Mesendoderm (in vitro differentiated cells): ENCODE results near the gene DCTN3.

Experiments used
- DNase-seq: peaks from one replicate; pipeline ENCODE4 v3.0.0; 2013
- H2AK5ac ChIP-seq: 2 replicates; pipeline ENCODE4 v1.6.1; 2013; ENCODE audit warnings: low read length, inconsistent platforms
- H2BK120ac ChIP-seq: 2 replicates; pipeline ENCODE4 v1.6.1; 2013; ENCODE audit warnings: low read depth, mild to moderate bottlenecking, low read length, moderate library complexity, mixed read lengths
- H2BK15ac ChIP-seq: replicated peaks from 2 replicates; pipeline ENCODE4 v1.6.1; 2013; ENCODE audit warnings: low read depth, mild to moderate bottlenecking, moderate library complexity
- H2BK5ac ChIP-seq: 2 replicates; pipeline ENCODE4 v1.6.1; 2013; ENCODE audit warnings: low read length, inconsistent platforms
- H3K18ac ChIP-seq: 2 replicates; pipeline ENCODE4 v1.6.1; 2013; ENCODE audit warnings: mild to moderate bottlenecking, low read length, mixed read lengths
- H3K23ac ChIP-seq: one replicate; pipeline ENCODE4 v1.6.1; 2013; ENCODE audit warnings: low read length
- H3K27ac ChIP-seq: 2 replicates; pipeline ENCODE4 v1.5.1; 2013; ENCODE audit warnings: low read depth, mild to moderate bottlenecking, inconsistent platforms, low read length, moderate library complexity
- H3K27me3 ChIP-seq: 2 replicates; pipeline ENCODE4 v1.6.1; 2013; ENCODE audit warnings: low read length, control low read depth, mild to moderate bottlenecking, inconsistent platforms; ENCODE audit not compliant: insufficient read depth, poor library complexity
- H3K36me3 ChIP-seq: 2 replicates; pipeline ENCODE4 v1.6.1; 2013; ENCODE audit warnings: low read length, inconsistent platforms; ENCODE audit not compliant: control insufficient read depth, insufficient read depth
- H3K4ac ChIP-seq: one replicate; pipeline ENCODE4 v1.6.1; 2013; ENCODE audit warnings: low read depth, mild to moderate bottlenecking, low read length, moderate library complexity
- H3K4me1 ChIP-seq: 2 replicates; pipeline ENCODE4 v1.6.1; 2013; ENCODE audit warnings: low read depth, low read length, inconsistent platforms; ENCODE audit not compliant: control insufficient read depth
- H3K4me2 ChIP-seq: 2 replicates; pipeline ENCODE4 v1.6.1; 2013; ENCODE audit warnings: low read length
- H3K4me3 ChIP-seq: 2 replicates; pipeline ENCODE4 v1.5.1; 2013; ENCODE audit warnings: mild to moderate bottlenecking, low read length
- H3K56ac ChIP-seq: one replicate; pipeline ENCODE4 v1.6.1; 2013; ENCODE audit warnings: low read length
- H3K79me1 ChIP-seq: 2 replicates; pipeline ENCODE4 v1.6.1; 2013; ENCODE audit warnings: low read length, inconsistent platforms
- H3K79me2 ChIP-seq: 2 replicates; pipeline ENCODE4 v1.6.1; 2013; ENCODE audit warnings: mild to moderate bottlenecking, low read length; ENCODE audit not compliant: control insufficient read depth, insufficient read depth
- H3K9ac ChIP-seq: 2 replicates; pipeline ENCODE4 v1.6.1; 2013; ENCODE audit warnings: low read length, inconsistent platforms
- H4K5ac ChIP-seq: one replicate; pipeline ENCODE4 v1.6.1; 2013; ENCODE audit warnings: low read length
- H4K8ac ChIP-seq: one replicate; pipeline ENCODE4 v1.6.1; 2013; ENCODE audit warnings: low read depth, mild to moderate bottlenecking, control low read depth, low read length, moderate library complexity
- WGBS: extraction: QIAGEN DNeasy Blood & Tissue Kit; methylation state at CpG from one replicate; pipeline ENCODE4 v1.1.7; 2013; ENCODE audit warnings: low lambda C conversion rate, missing lambda C conversion rate; ENCODE audit not compliant: insufficient coverage; ENCODE audit errors: extremely low coverage; 5-methylcytosine and 5-hydroxymethylcytosine counted together

Gene DCTN3

GRCh38 chr9:34568774-34569173, 51.5 kb downstream of the DCTN3 start:
- no peak overlapping the region for H3K23ac ChIP-seq
- H3K79me1 ChIP-seq, result no peaks in the 10 kb centered on the region
- no peak overlapping the region for H3K4me3 ChIP-seq
- H3K4ac ChIP-seq, result no peak overlapping the region
- no CpG with 5 or more reads among the region's 12 CpGs for WGBS
- no peak overlapping the region for H3K4me2 ChIP-seq
- H3K27me3 ChIP-seq, result no peaks in the 10 kb centered on the region
- no peak for DNase-seq
- H3K9ac ChIP-seq, result no peak overlapping the region
- H3K56ac ChIP-seq, result peak overlapping the region; percentile 22
- no peaks in the 10 kb centered on the region for H3K79me2 ChIP-seq
- no peak overlapping the region for H2AK5ac ChIP-seq
- H4K8ac ChIP-seq, result no peak overlapping the region
- no peak overlapping the region for H2BK120ac ChIP-seq
- H2BK15ac ChIP-seq, result no peak overlapping the region
- H3K18ac ChIP-seq, result no peak overlapping the region
- H3K4me1 ChIP-seq, result peaks cover 6% of the 10 kb centered on the region
- no peak overlapping the region for H4K5ac ChIP-seq
- H2BK5ac ChIP-seq, result no peak overlapping the region
- H3K36me3 ChIP-seq, result no peaks in the 10 kb centered on the region
- no peak overlapping the region for H3K27ac ChIP-seq

GRCh38 chr9:34568133-34568532, 52.2 kb downstream of the DCTN3 start:
- Histone ChIP-seq H3K4me3 (no peak overlapping the region), H3K4ac (no peak overlapping the region), H3K27ac (no peak overlapping the region), H2AK5ac (no peak overlapping the region), H3K36me3 (no peaks in the 10 kb centered on the region), H3K4me2 (no peak overlapping the region), H4K5ac (no peak overlapping the region), H2BK15ac (no peak overlapping the region), H2BK120ac (no peak overlapping the region), H3K79me1 (no peaks in the 10 kb centered on the region), H3K27me3 (no peaks in the 10 kb centered on the region), H3K79me2 (no peaks in the 10 kb centered on the region), H3K23ac (no peak overlapping the region), H3K9ac (no peak overlapping the region), H3K18ac (no peak overlapping the region), H3K4me1 (peaks cover 6% of the 10 kb centered on the region), H2BK5ac (no peak overlapping the region), H3K56ac (no peak overlapping the region), H4K8ac (no peak overlapping the region)
- no CpG with 5 or more reads among the region's 7 CpGs for WGBS
- no peak for DNase-seq

GRCh38 chr9:34566972-34567371, 53.3 kb downstream of the DCTN3 start:
- Histone ChIP-seq H3K27me3 (no peaks in the 10 kb centered on the region), H3K4me1 (peaks cover 6% of the 10 kb centered on the region)

GRCh38 chr9:34566322-34566721, 54.0 kb downstream of the DCTN3 start:
- DNase-seq, result no peak
- Histone ChIP-seq H3K4me1 (peaks cover 6% of the 10 kb centered on the region), H3K18ac (no peak overlapping the region), H2BK120ac (no peak overlapping the region), H3K4me3 (no peak overlapping the region), H4K5ac (no peak overlapping the region), H2BK5ac (no peak overlapping the region), H3K27ac (no peak overlapping the region), H3K36me3 (no peaks in the 10 kb centered on the region), H2BK15ac (no peak overlapping the region), H3K4me2 (no peak overlapping the region), H3K79me1 (no peaks in the 10 kb centered on the region), H3K4ac (no peak overlapping the region), H3K27me3 (no peaks in the 10 kb centered on the region), H3K9ac (no peak overlapping the region), H3K23ac (no peak overlapping the region), H3K56ac (no peak overlapping the region), H3K79me2 (no peaks in the 10 kb centered on the region), H4K8ac (no peak overlapping the region), H2AK5ac (no peak overlapping the region)
- WGBS, result no CpG with 5 or more reads among the region's 8 CpGs

More at GRCh38 chr9:34566972-34567371, 53.3 kb downstream of the DCTN3 start:
- Histone ChIP-seq H3K4ac (no peak overlapping the region), H3K18ac (no peak overlapping the region), H4K5ac (no peak overlapping the region), H3K56ac (no peak overlapping the region), H3K4me2 (no peak overlapping the region), H3K79me1 (no peaks in the 10 kb centered on the region), H3K23ac (no peak overlapping the region), H3K79me2 (no peaks in the 10 kb centered on the region), H2BK5ac (no peak overlapping the region), H3K9ac (no peak overlapping the region), H4K8ac (no peak overlapping the region), H3K27ac (no peak overlapping the region), H2AK5ac (no peak overlapping the region), H3K4me3 (no peak overlapping the region), H2BK120ac (no peak overlapping the region), H3K36me3 (no peaks in the 10 kb centered on the region), H2BK15ac (no peak overlapping the region)
- no peak for DNase-seq
- no CpG with 5 or more reads among the region's 6 CpGs for WGBS

DNA sequence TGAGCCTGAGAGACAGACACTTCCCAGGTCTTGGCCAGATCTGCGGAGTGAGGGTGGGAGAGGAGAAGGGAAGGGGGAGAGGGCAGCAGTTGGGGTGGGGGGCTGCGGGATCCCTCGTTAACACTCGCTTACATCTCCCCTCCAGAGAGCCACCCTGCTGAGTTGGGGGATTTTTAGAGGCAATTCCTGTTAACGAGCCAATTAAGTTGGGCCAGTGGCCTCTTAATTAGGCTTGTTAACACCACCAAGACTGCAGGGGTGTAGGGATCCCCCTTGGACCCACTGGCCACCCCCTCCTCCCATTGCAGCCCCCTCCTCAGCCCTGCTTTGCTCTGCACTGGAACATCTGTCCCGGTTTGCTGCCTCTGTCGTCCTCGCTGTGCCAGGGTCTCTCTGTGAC, 54.4 kb downstream of the DCTN3 start:
- Histone ChIP-seq H3K79me1 (no peaks in the 10 kb centered on the region), H3K56ac (no peak overlapping the region), H4K8ac (no peak overlapping the region), H2AK5ac (no peak overlapping the region), H3K27me3 (no peaks in the 10 kb centered on the region), H3K4me1 (peaks cover 6% of the 10 kb centered on the region), H2BK120ac (no peak overlapping the region), H3K23ac (no peak overlapping the region), H3K9ac (no peak overlapping the region), H3K36me3 (no peaks in the 10 kb centered on the region), H3K79me2 (no peaks in the 10 kb centered on the region), H3K4ac (no peak overlapping the region), H3K18ac (no peak overlapping the region), H2BK15ac (no peak overlapping the region), H4K5ac (no peak overlapping the region), H3K4me2 (no peak overlapping the region), H2BK5ac (no peak overlapping the region), H3K4me3 (no peak overlapping the region), H3K27ac (no peak overlapping the region)
- no peak for DNase-seq
- no CpG with 5 or more reads among the region's 8 CpGs for WGBS

GRCh38 chr9:34564617-34565016, 55.7 kb downstream of the DCTN3 start:
- no peak overlapping the region for H2BK5ac ChIP-seq
- H3K27ac ChIP-seq, result no peak overlapping the region
- H2BK120ac ChIP-seq, result no peak overlapping the region
- no peak overlapping the region for H3K56ac ChIP-seq
- no peak overlapping the region for H3K18ac ChIP-seq
- H4K5ac ChIP-seq, result no peak overlapping the region
- no peak for DNase-seq
- no peaks in the 10 kb centered on the region for H3K27me3 ChIP-seq
- WGBS, result no CpG with 5 or more reads among the region's 16 CpGs
- H3K23ac ChIP-seq, result no peak overlapping the region
- H3K36me3 ChIP-seq, result no peaks in the 10 kb centered on the region
- no peak overlapping the region for H3K4ac ChIP-seq
- H4K8ac ChIP-seq, result no peak overlapping the region
- no peak overlapping the region for H3K9ac ChIP-seq
- H3K4me1 ChIP-seq, result peaks cover 13% of the 10 kb centered on the region
- no peak overlapping the region for H3K4me3 ChIP-seq
- H3K79me2 ChIP-seq, result no peaks in the 10 kb centered on the region
- H3K4me2 ChIP-seq, result no peak overlapping the region
- no peaks in the 10 kb centered on the region for H3K79me1 ChIP-seq
- H2BK15ac ChIP-seq, result no peak overlapping the region
- no peak overlapping the region for H2AK5ac ChIP-seq
